IPS-NIHi11 (cell line): ENCODE data around the gene MERTK.
"Not testable (repeated sequence)": the region's sequence is repeated elsewhere in the genome, so short reads cannot be mapped to it uniquely, and the experiment has no call there.

ENCODE experiments used
- DNase-seq: peaks from one replicate; pipeline ENCODE4 v3.0.0; 2012; ENCODE audit warnings: mixed read lengths, low spot score

MERTK gene

DNA sequence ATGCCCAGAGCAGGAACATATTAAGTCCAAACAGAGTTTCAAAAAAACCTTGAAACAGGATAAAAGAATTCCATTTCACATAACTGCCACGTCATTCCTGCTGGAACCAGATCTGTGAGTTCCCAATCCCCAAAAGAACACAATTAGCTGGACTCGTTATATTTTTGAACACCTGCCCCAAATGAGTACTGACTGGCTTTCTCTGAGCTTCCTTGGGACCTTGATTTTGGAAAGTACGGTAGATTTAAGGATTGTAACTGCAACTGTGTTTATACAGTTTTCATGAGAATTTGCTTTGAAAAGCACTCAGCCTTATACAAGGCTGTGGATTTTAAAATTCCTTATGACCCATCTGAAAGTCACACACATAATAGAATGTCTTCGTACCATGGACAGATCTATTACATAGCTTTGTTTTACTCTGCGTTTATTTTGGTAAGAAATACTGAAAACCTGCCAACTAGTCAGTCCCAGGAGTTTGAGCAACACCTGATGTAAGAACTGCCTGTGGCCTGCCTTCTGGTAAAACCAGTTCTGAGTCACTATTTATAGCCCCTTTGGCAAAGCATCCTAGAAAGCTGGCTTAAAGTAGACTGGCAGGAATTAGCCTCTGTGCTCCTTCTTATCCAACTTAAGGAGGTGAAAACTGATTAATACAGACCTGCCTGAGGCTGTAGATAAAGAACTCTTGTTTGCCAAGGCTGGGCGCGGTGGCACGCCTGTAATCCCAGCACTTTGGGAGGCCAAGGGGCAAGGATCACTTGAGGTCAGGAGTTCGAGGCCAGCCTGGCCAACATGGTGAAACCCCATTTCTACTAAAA lies 48.1 kb downstream of the MERTK start:
- DNase-seq, result peak; percentile 66

DNA sequence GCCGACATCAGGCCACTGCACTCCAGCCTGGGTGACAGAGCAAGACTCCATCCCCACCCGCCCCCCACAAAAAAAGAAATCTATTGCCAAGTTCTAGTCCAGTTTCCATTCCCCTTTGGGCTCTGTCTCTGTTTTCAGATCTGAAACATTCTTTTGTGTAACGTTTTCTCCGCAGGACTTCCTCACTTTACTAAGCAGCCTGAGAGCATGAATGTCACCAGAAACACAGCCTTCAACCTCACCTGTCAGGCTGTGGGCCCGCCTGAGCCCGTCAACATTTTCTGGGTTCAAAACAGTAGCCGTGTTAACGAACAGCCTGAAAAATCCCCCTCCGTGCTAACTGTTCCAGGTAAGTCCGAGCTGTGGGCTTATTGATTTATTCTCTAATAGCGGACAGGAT lies 48.8 kb downstream of the MERTK start:
- DNase-seq, result no peak

DNA sequence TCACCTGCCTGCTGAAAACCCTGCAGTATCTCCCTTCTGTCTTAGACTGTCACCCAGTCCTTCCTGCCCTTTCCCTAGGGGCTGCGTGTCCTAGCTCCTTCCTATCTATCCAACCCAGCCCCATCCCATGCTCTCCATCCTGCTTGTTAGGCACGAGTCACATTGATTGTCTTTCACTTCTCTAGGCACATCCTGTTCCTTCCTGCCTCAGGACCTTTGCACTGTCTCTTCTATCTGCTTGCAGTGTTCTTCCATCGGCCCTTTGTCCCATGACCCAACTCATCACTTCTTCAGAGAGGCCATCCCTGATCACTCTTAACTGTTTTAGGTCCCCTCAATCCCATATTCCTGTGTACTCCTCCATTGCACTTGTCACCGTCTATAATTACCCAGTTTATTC lies 50.4 kb downstream of the MERTK start:
- DNase-seq, result no peak

DNA sequence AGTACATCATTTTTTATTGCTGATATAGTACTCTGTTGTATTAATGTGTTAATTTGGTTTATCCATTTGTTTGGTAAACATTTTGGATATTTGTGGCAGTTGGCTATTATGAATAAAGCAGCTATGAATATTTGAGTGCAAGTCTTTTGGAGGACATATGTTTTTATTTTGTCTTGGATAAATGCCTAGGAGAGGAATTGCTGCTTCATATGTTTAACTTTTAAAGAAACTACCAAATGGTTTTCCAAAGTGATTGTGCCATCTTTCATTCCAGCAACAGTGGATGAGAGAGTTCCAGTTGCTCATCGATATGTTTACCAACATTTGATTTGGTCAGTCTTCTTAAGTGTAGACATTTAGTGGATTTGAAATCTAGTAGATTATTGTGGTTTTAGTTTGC lies 51.8 kb downstream of the MERTK start:
- no peak for DNase-seq

DNA sequence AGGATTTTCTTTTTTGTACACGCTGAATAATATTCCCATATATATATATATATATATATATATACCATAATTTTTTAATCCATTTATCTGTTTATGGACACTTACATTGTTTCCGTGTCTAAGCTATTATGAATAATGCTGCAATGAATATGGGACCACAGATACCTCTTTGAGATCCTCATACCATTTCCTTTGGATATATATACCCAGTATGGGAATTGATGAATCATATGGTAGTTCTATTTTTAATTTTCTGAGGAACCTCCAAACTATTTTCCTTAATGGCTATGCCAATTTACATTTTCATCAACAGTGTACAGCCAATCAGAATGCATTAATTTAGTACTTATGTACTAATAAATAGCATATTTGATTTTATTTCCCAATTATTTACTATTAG lies 53.1 kb downstream of the MERTK start:
- no peak for DNase-seq

DNA sequence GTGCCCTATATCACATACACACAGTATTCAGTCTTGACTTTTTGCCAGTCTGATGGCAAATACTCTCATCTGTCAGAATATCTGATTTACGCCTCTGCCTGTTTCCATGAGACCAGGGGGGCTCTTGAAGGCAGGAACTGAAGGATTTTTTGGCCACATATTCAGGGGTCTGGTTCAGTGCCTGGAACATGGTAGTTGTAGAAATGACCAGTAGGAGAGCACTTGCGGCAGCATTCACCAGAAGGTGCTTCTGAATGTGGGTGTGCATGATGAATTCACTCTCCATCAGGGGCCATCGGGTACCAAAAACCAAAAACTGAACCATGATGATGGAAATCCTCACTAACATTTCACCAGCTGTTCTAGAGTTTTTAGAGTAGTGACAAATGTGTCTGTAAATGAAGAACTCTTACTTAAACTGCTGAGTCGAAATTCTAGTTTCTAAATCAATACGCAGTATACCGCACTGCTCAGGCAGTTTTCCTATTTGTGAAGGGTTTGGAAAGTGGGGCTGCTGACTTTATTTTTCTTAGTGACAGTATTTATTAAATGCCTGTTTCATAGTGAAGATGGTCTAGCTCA lies 54.6 kb downstream of the MERTK start:
- no peak for DNase-seq

DNA sequence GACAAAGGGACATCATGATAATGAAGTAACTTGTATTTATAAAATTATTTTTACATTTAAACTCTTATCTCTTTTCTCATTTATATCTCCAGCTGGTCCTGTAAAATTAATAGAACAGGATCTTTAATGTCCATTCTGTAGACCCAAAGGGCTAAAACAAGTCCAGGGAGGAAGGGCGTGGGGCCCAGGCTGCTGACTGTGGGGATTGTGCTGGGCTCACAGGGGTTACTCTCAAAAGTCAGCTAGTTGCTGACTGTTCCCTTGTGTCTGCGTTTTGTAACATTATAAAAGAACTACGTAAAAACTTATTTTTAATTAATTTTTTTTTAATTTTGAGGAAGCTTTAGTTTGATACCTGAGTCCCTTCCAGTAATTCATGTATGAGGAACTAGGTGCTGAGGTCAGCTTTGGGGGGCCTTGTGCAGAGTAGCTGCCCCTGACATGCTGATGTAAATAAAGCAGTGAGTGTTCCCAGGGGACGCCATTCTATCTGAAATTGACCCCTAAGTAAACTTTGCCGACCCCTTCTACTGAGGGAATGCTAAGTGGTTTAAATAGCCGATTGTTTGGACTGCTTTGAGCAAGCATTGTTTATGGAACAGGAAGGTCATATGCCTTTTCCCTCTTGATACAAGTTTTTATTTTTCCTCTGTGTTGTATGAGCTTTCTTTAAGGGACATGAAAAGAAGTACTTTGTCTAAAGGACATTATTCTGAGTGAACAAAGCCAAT lies 56.4 kb downstream of the MERTK start:
- DNase-seq, result no peak

DNA sequence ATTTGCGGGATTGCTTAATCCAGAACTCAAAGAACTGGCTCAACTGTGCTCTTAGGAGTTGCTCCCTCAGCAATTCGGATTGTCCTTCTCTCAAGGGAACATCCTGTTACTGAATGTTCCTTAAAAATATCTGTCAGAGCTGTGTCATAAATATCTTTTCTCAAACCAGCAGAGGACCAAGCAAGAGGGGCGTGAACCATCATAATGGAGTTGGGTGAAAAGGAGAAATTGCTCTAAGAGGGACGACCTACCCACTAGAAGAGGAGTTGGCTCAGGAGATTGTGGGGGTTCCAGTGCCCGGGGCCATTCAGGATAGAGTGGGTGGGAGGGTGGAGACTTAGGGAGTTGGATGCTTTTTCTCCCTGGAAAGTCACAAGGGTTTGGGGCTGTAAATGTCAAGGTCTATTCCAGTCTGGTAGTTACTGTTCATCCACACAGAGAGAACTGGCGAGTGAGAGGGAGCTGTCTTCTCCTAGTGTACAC lies 59.5 kb downstream of the MERTK start:
- no peak for DNase-seq

DNA sequence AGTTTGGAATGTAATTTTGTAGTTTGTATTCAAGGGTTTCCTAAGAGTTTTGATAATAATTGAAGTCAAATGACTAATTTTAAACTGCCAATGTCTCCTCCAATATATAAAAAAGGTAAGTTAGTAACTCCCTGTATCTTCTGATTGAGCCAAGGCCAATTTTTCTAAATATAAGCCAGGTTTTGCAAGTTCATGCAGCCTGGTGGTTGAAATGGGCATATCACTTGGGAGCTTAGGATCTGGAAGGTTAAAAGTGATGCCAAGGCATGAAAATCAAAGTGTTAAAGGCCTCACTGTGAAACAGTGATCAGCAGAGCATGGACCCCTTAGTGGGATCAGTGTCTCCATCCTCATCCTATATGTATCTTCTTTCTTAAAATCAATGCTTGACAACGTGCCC lies 60.5 kb downstream of the MERTK start:
- DNase-seq, result no peak

DNA sequence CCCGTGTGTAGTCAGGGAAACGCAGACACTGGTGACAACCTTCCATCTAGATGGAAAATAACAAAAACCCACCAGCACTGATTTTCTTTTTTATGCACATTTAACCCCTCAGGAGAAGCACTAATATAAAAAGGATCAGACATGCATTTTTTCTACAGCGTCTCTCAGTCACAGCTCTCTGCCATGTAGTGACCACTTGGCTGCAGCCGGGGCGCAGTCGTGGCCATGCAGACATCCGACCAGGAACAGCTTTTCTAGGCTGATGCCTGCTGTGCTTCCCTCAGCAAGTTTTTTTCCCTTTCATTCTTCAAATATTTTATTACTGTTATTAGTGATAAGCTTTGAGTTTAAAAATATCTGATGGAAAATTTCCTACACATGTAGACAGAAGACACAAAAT lies 63.3 kb downstream of the MERTK start:
- DNase-seq, result no peak

DNA sequence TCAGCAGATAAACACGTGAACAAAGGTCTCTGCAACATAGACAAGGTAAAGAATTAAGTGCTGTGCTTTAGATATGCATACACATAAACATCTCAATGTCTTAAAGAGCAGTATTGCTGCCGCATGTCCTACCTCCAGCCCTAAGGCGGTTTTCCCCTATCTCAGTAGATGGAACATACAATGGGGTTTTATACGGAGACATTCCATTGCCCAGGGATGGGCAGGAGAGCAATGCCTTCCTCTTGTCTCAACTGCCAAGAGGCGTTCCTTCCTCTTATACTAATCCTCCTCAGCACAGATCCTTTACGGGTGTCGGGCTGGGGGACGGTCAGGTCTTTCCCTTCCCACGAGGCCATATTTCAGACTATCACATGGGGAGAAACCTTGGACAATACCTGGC lies 64.7 kb downstream of the MERTK start:
- DNase-seq, result not testable (repeated sequence)

DNA sequence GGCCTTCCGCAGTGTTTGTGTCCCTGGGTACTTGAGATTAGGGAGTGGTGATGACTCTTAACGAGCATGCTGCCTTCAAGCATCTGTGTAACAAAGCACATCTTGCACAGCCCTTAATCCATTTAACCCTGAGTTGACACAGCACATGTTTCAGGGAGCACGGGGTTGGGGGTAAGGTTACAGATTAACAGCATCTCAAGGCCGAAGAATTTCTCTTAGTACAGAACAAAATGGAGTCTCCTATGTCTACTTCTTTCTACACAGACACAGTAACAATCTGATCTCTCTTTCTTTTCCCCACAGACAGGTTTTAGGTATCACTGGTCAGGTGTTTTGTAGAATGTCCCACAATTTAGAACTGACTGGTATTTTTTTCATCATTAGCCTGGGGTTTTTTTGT lies 65.1 kb downstream of the MERTK start:
- not testable (repeated sequence) for DNase-seq

DNA sequence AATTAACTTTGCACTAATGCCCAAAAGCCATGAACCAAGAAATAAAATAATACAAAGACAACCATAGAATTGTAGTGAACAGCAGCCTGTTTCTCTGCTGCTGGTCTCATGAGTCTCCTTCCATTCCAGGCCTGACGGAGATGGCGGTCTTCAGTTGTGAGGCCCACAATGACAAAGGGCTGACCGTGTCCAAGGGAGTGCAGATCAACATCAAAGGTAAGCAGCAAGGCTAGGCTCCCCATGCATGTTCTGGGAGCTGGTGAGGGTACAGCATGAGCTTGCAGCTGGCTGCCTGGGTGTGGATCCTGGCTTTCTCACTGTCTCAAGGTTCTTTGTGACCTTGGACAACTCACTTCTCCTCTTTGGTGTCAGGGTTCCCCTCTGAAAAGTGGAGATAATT lies 66.7 kb downstream of the MERTK start:
- DNase-seq, result no peak

DNA sequence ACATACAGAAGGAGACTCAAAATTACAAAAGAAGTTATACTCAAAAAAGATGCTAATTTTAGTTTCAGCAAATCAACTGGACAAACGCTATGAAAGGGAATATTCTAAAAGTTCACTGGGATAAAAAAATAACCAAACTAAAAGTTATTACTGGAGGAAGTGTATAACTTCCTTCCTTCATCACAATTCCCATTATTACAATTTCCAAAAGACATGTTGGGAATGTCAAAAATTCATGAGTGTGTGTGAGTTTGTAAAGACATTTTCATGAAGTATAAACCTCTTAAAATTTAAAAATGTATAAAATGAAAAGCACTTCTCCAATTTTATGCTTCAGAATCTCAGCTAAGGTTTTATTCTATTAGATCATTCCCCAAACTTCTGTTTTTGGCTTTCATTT lies 67.8 kb downstream of the MERTK start:
- no peak for DNase-seq

DNA sequence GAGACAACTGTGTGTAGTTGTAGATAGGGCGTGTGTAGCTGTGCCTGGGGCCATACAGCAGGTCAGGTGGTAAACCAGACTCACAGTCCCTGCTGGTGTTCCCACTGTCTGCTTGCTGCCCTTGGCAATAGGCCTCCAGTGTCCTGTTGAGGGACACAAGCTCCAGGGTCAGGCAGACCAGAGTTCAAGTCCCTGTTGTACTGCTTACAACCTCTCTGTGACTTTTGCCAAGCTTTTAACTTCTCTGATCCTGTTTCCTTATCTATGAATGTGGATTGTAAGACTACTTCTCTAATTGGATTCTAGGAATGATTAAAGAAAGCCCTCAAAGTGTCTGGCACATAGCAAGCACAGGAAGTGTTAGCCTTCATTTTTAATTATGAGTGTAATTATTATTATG lies 68.6 kb downstream of the MERTK start:
- no peak for DNase-seq

DNA sequence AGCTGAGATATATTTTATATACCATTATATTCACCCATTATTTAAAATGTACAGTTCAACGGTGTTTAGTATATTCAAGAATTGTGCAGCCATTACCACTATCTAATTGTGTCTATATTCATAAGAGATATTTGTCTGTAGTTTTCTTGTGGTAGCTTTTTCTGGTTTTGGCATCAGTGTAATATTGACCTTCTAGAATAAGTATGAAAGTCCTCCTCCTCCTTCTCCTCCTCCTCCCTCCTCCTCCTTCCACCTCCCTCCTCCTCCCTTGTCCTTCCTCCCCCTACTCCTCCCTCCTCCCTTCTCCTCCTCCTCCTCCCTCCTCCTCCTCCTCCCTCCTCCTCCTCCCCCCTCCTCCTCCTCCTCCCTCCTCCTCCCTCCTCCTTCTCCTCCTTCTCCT lies 72.0 kb downstream of the MERTK start:
- no peak for DNase-seq

DNA sequence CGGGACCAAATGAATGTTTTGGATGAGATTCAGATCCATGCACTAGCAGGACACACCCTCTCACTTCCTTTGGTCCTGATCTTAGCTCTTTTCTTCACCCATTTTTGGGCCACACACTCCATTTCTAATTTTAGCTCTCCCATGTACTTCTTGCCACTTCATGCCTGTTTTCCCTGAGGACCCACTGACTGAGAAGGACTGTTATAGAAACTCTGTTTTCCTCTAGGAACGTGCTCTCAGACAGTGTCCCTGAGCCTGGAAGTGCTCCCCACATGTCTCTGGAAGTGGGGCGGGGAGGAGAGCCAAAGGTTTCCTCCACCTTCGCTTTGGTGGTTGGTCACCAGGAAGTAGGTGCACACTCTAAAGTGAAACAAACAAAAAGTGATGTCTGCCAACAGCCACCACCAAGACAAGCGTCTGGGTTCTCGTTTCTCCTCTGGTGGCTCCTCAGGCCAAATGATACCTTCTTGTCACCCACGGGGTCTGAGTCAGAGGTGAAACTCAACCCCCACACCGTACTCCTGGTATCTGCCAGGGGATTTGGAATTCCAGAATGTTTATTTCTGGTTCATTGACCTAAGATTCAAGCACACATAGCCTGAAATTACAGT lies 74.7 kb downstream of the MERTK start:
- no peak for DNase-seq

DNA sequence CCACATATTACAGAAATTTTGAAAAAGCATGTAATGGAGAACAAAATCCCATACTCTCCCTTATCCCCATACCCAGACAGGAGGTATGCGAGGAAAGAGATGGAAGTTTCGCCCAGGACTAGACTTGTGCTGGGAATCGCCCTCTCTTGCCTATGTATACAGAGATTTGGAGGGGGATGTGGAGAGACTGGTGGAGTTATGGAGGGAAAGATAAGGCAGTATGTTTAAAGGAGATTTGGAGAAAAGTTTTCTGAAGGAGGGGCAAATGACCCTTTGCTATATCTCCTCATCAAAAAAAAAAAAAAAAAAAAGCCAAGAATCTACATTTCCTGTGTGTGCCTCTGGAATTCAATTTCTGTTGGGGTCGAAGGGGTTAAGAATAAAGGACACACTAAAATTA lies 75.3 kb downstream of the MERTK start:
- no peak for DNase-seq

DNA sequence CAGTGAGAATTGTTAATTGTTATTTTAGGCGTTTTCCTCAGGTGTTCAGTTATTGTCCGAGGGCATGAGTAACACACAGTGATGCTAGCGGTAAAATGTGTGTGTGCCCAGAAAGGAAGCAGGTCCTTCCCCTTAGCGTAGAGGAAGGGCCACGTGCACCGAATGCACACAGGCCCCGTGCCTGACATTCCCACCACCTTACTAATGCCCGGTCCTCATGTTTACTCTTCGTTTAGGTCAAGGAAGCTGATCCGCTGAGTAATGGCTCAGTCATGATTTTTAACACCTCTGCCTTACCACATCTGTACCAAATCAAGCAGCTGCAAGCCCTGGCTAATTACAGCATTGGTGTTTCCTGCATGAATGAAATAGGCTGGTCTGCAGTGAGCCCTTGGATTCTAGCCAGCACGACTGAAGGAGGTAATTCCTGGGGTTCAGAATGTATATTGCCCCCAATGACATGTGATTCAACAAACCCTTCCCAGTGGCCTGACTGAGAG lies 76.7 kb downstream of the MERTK start:
- no peak for DNase-seq

DNA sequence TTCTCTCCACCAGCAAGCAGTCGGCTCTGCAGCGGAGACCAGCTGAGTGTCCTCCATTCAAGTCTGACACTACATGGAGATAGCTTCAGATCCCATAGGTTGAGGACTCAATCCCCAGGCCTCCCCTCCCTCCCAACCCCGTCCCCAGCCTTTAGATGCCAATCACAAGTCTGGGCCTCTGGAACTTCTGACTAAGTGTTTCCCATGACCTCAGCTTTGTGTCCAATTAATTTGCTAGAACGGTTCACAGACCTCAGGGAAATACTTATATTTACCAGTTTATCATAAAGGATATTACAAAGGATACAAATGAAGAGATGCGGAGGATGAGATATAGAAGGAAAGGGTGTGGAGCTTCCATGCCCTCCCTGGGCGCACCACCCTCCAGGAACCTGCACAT lies 77.4 kb downstream of the MERTK start:
- DNase-seq, result no peak

DNA sequence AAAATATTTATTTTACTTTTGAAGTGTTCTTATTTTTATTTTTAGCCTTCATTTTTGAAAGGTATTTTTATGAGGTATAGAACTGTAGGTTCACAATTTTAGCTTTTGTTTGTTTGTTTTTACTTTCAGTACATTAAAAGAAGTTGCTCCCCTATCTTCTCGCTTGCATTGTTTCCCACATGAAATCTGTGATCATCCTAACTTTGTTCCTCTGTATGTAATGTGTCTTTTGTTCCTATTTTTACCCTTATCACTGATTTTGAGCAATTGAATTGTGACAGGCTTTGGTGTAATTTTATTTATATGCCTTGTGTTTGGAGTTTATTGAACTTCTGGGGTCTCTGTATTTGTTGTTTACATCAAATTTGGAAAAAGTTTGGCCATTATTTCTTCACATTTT lies 78.8 kb downstream of the MERTK start:
- DNase-seq, result no peak

DNA sequence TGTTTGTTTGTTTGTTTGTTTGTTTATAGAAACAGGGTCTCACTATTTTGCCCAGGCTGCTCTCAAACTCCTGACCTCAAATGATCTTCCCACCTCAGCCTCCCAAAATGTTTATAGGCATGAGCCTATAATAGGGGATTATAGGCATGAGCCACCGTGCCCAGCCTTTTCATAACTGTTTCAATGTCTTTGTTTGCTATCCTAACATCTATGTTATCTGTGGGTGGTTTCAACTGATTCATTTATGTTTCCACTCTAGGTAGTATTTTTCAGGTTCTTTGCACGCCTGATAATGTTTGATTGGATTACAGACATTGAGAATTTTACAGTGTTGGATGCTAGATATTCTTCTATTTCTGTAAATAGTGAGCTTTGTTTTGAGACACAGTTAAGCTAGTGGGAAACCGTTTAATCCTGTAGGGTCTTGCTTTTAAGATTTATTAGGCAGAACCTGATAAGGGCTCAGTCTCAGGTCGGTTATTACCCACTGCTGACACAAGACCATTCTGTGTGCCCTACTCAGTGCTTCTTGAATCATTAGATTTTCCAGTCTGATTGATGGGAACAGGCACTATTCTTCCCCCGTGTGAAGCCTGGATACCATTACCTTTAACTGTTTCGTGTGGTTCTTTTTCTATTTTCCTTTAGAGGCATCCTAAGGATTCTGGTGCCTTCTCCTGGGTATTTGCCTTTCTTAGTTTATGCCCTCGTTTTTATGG lies 80.2 kb downstream of the MERTK start:
- no peak for DNase-seq
